PC-3 (cell line): ENCODE results near the gene CTRL. TPM values are rescaled to one million over a fixed set of nuclear protein-coding genes. Genes with fewer than 3 reads are reported as not detected.

Experiments used
- ATAC-seq: fragments of 200-7000 bp; cut with Tn5 transposase; 2 replicates; pipeline ENCODE4 v1.9.1; 2020; ENCODE audit warnings: mild to moderate bottlenecking, moderate library complexity
- BruUV-seq: library from RNA; stranded (reverse); fragments of 400-500 nt; replicated peaks from 2 replicates; lab custom pipeline; 2021; lab: Mats Ljungman, UMichigan
- CTCF ChIA-PET: fragments of 300-600 bp; sonication (Branson Sonifier 250); formaldehyde crosslinking; loops from one replicate; lab custom pipeline; 2022; ENCODE audit warnings: antibody characterized with exemption; lab: Charles Lee
- POLR2A ChIA-PET: fragments of 300-600 bp; sonication (Branson Sonifier 250); formaldehyde crosslinking; loops from one replicate; lab custom pipeline; 2022; ENCODE audit warnings: antibody characterized with exemption; ENCODE audit not compliant: unreplicated experiment; lab: Charles Lee
- DNase-seq: peaks from one replicate; pipeline ENCODE4 v3.0.0-alpha.2; 2015
- H2AFZ ChIP-seq: fragments of 300-600 bp; sonication (generic); 2 replicates; pipeline ENCODE4 v1.6.0; 2016; ENCODE audit warnings: antibody characterized with exemption, low read length
- H3F3A ChIP-seq: fragments of 300-600 bp; sonication (generic); one replicate; pipeline ENCODE4 v1.6.0; 2017; ENCODE audit warnings: antibody characterized with exemption, low read length, control low read depth, mild to moderate bottlenecking; ENCODE audit not compliant: unreplicated experiment
- H3K27ac ChIP-seq: fragments of 300-600 bp; sonication (generic); 2 replicates; pipeline ENCODE4 v1.5.1; 2016; ENCODE audit warnings: mild to moderate bottlenecking, low read length
- H3K27me3 ChIP-seq: fragments of 300-600 bp; sonication (generic); 2 replicates; pipeline ENCODE4 v1.6.1; 2016; ENCODE audit warnings: low read length, mixed read lengths
- H3K36me3 ChIP-seq: fragments of 300-600 bp; sonication (generic); 2 replicates; pipeline ENCODE4 v1.6.1; 2016; ENCODE audit warnings: low read depth, mixed run types, low read length, mixed read lengths
- H3K4me1 ChIP-seq: fragments of 300-600 bp; sonication (generic); 2 replicates; pipeline ENCODE4 v1.5.1; 2016; ENCODE audit warnings: low read length; ENCODE audit not compliant: insufficient read depth
- H3K4me2 ChIP-seq: fragments of 300-600 bp; sonication (generic); 2 replicates; pipeline ENCODE4 v1.6.0; 2016; ENCODE audit warnings: low read length
- H3K4me3 ChIP-seq: fragments of 300-600 bp; sonication (generic); 2 replicates; pipeline ENCODE4 v1.5.1; 2016; ENCODE audit warnings: mild to moderate bottlenecking, low read length, mixed read lengths
- H3K79me2 ChIP-seq: fragments of 300-600 bp; sonication (generic); 2 replicates; pipeline ENCODE4 v1.6.1; 2017; ENCODE audit warnings: low read length, mixed read lengths
- H3K9ac ChIP-seq: fragments of 300-600 bp; sonication (generic); 2 replicates; pipeline ENCODE4 v1.6.0; 2016; ENCODE audit warnings: mild to moderate bottlenecking, low read length
- H3K9me2 ChIP-seq: fragments of 300-600 bp; sonication (generic); replicated peaks from 2 replicates; pipeline ENCODE4 v1.6.1; 2016; ENCODE audit warnings: mixed run types, low read length, mixed read lengths
- H3K9me3 ChIP-seq: fragments of 300-600 bp; sonication (generic); 2 replicates; pipeline ENCODE4 v1.6.1; 2016; ENCODE audit warnings: low read length, mixed read lengths
- H4K20me1 ChIP-seq: fragments of 300-600 bp; sonication (generic); 2 replicates; pipeline ENCODE4 v1.6.1; 2016; ENCODE audit warnings: low read length, mixed read lengths
- CTCF ChIP-seq: fragments of 300-600 bp; sonication (generic); conservative IDR thresholded peaks from 2 replicates; pipeline ENCODE4 v1.5.1; 2017; ENCODE audit warnings: antibody characterized with exemption, low read depth, mild to moderate bottlenecking, low read length
- EZH2 ChIP-seq: fragments of 300-600 bp; sonication (generic); IDR thresholded peaks from one replicate; pipeline ENCODE4 v1.6.1; 2017; ENCODE audit warnings: antibody characterized with exemption, mild to moderate bottlenecking, low read length; ENCODE audit not compliant: unreplicated experiment
- EZH2phosphoT487 ChIP-seq: fragments of 300-600 bp; sonication (generic); IDR thresholded peaks from 2 replicates; pipeline ENCODE4 v1.6.1; 2018; ENCODE audit warnings: mild to moderate bottlenecking, antibody characterized with exemption, low read length, borderline replicate concordance
- intact Hi-C: fragments of 100-400 bp; cut with micrococcal nuclease; formaldehyde crosslinking; loops from 2 replicates; pipeline ENCODE4 v1.9.0; 2023
- total RNA-seq: library from RNA; depleted of rRNA; stranded (reverse); fragments of >200 nt; gene quantifications from 2 replicates; pipeline ENCODE4 v1.2.3, GENCODE V29; 2014

The CTRL gene
- total RNA-seq, 1 experiment from 2014 or later = 1.6 TPM

GRCh38 chr16:67901734-67902133 is 29.9 kb downstream of the CTRL start:
- no peaks in the 10 kb centered on the region for H3K9me2 ChIP-seq
- intact Hi-C loops = no loop called here
- H2AFZ ChIP-seq = no peak overlapping the region
- no peaks in the 10 kb centered on the region for H3K4me1 ChIP-seq
- no peaks in the 10 kb centered on the region for H3K36me3 ChIP-seq
- H3F3A ChIP-seq = no peaks in the 10 kb centered on the region
- H3K27ac ChIP-seq = no peak overlapping the region
- no peak for TF ChIP-seq EZH2
- no peak for TF ChIP-seq CTCF
- TF ChIP-seq EZH2phosphoT487 = no peak
- ATAC-seq = no peak
- ChIA-PET POLR2A (no interaction called here), CTCF (no interaction called here)
- H3K4me2 ChIP-seq = no peak overlapping the region
- no peaks in the 10 kb centered on the region for H4K20me1 ChIP-seq
- no peak overlapping the region for H3K9ac ChIP-seq
- DNase-seq = no peak
- no peaks in the 10 kb centered on the region for H3K9me3 ChIP-seq
- H3K4me3 ChIP-seq = no peak overlapping the region
- no TSS peak for BruUV-seq
- H3K27me3 ChIP-seq = no peaks in the 10 kb centered on the region
- peaks cover 10% of the 10 kb centered on the region for H3K79me2 ChIP-seq

GRCh38 chr16:67897231-67897630 is 34.4 kb downstream of the CTRL start:
- peaks cover 12% of the 10 kb centered on the region for H3K4me1 ChIP-seq
- no peak overlapping the region for H3K9ac ChIP-seq
- no peak overlapping the region for H3K4me2 ChIP-seq
- no peaks in the 10 kb centered on the region for H3K9me2 ChIP-seq
- ChIA-PET POLR2A (interaction anchor here (0.7 kb wide), 1 partner anchor 845 kb away, joined by 5 read pairs; no protein-coding TSS in a partner anchor), CTCF (no interaction called here)
- H3K79me2 ChIP-seq = peaks cover 45% of the 10 kb centered on the region
- ATAC-seq = no peak
- no peaks in the 10 kb centered on the region for H3F3A ChIP-seq
- no peaks in the 10 kb centered on the region for H4K20me1 ChIP-seq
- H3K4me3 ChIP-seq = no peak overlapping the region
- no peak overlapping the region for H3K27ac ChIP-seq
- H3K9me3 ChIP-seq = no peaks in the 10 kb centered on the region
- H3K27me3 ChIP-seq = no peaks in the 10 kb centered on the region
- intact Hi-C loops = no loop called here
- no peak for DNase-seq
- no peaks in the 10 kb centered on the region for H3K36me3 ChIP-seq
- H2AFZ ChIP-seq = no peak overlapping the region
- no peak for TF ChIP-seq EZH2phosphoT487
- no peak for TF ChIP-seq CTCF
- TF ChIP-seq EZH2 = no peak
- no TSS peak for BruUV-seq

GRCh38 chr16:67893743-67894399 is 37.8 kb downstream of the CTRL start:
- ATAC-seq (no peak), DNase-seq (no peak)
- Histone ChIP-seq H3F3A (no peaks in the 10 kb centered on the region), H3K9me2 (no peaks in the 10 kb centered on the region), H3K36me3 (no peaks in the 10 kb centered on the region), H3K27me3 (no peaks in the 10 kb centered on the region), H4K20me1 (no peaks in the 10 kb centered on the region), H3K27ac (peak overlapping the region; percentile 39; the same call in 1 of the 2 replicates), H3K4me1 (peaks cover 13% of the 10 kb centered on the region), H3K79me2 (peaks cover 45% of the 10 kb centered on the region), H2AFZ (peak overlapping the region; percentile 43; the same call in 1 of the 2 replicates), H3K4me3 (peak overlapping the region; percentile 92), H3K4me2 (peak overlapping the region; percentile 88), H3K9me3 (no peaks in the 10 kb centered on the region), H3K9ac (peak overlapping the region; percentile 95)
- intact Hi-C loops = no loop called here
- ChIA-PET CTCF (no interaction called here), POLR2A (no interaction called here)
- TSS peak; percentile 53 for BruUV-seq
- TF ChIP-seq EZH2 = no peak
- no peak for TF ChIP-seq CTCF
- no peak for TF ChIP-seq EZH2phosphoT487
